Left cardiac atrium (tissue), 4 donors: ENCODE results near the gene SCN1B. TPM values are rescaled to one million over a fixed set of nuclear protein-coding genes. Genes with fewer than 3 reads are reported as not detected.
"Not testable (repeated sequence)": the region's sequence is repeated elsewhere in the genome, so short reads cannot be mapped to it uniquely, and the experiment has no call there.

Experiments
- ATAC-seq, 2 donors: fragments of 200-7000 bp; cut with Tn5 transposase; one replicate each; pipeline ENCODE4 v1.9.1; 2020; ENCODE audit warnings: mild to moderate bottlenecking in 2 of 2, moderate library complexity in 2 of 2
- DNase-seq: peaks from one replicate; pipeline ENCODE4 v3.0.0-alpha.2; 2020
- intact Hi-C, 2 donors: fragments of 100-400 bp; cut with DNase I; formaldehyde crosslinking; loops; one replicate each; pipeline versions ENCODE4 v1.14.1 to v1.15.1; 2022 to 2023
- long read RNA-seq: library from polyadenylated mRNA; unstranded; transcript quantifications from one replicate; pipeline ENCODE4 v2.0.0, GENCODE V29; 2021
- total RNA-seq, 2 donors: library from RNA; stranded (reverse); fragmentation: NEBNext Ultra II Directional; extraction: Animal tissue kit (Norgen Biotek cat#: 25700); gene quantifications; one replicate each; pipeline ENCODE4 v1.2.1, GENCODE V29; 2021
- donor health status: DM: no; HTN: yes; CAD: no.
- donor health status: DM: no; HTN: yes; CAD: no; lungs with severe emphysema.
- donor health status: DM: yes; HTN: yes; CAD: no.
- donor health status: Dilated cardiomyopathy.

Gene SCN1B
- 100 to 1,000 TPM in 1 of 2 donors, 10 to 100 TPM in 1; 73.6 to 163 TPM for total RNA-seq
- long read RNA-seq, full-length matches to known transcripts = 35 of 40 reads
- long read RNA-seq, partial matches to known transcripts = 1 of 40 reads
- long read RNA-seq, other reads (novel, unspliced or antisense) = 4 of 40 reads

DNA sequence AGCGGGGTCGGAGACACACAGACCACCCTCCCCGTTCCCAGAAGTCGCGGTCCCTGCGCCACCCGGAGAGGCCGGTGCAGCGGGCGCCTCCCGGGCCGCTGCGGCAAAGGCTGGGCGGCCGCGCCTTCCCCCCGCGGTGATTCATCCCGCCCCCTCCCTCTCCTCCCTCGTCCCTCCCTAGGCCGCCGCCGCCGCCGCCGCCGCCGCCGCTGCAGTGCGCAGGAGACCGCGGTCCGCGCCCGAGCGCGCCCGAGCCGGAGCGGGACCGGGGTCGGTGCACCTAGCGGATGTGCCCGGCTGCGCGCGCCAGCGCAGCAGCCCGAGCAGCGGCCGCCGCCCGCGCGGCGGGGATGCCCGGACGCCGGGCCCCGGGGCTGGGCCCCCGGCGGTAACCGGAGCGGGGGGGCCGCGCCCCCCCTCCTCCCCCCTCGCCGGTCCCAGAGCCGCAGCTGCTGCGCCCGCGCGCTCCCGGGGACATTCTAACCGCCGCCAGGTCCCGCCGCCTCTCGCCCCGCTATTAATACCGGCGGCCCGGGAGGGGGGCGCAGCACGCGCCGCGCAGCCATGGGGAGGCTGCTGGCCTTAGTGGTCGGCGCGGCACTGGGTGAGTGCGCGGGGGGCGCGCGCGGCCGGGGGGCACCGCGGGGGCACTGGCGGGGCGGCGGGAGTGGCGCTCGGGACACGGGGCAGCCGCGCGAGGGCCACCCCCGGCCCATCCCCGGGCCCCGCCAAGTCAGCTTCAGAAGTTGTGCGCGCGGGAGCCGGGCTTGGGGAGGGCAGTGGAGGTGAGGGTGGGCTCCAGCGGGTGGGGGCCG lies at the start of gene SCN1B:
SCN1B (plus strand) TSS at position 214 of the 815 bp plus-strand sequence; CDS start at position 565, 351 bp downstream.
- peak; percentile 73 to 81 for ATAC-seq
- intact Hi-C loops = no loop called here

DNA sequence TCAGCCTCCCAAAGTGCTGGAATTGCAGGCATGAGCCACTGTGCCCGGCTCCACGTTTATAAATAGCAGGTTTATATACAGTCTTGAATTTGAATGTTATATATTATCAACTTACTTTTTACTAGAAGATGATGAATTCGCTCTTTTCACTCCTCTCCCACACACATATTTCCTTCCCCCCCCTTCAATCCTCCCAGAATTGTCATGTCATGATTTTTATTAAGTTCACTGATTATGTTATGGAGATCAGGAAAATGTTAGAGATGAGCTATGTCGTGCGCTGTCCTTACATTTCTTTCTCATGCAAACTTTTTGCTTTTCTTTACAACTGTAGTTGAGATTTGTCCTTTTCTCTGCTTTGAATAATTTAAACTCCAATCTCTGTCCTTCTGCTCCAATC lies 48.0 kb upstream of the SCN1B start:
- intact Hi-C loops = no loop called here
- DNase-seq (no peak), ATAC-seq (no peak)

More for the DNA sequence above, at the start of gene SCN1B:
- peak; percentile 81 for DNase-seq

DNA sequence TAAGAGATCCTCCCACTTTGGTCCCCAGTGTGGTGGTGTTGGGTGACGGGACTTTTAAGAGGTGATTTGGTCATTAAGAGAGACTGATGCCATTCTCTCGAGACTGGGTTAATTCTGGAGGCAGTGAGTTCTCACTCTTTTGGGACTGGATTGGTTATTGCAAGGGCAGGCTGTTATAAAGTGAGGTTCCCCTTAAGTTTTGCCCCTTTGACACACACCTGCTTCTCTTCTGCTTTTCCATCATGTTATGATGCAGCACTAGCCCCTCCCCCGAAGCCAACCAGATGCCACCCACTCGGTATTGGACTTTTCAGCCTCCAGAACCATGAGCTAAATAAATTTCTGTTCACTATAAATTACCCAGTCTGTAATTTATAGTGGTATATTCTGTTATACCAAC lies 46.5 kb upstream of the SCN1B start:
- ATAC-seq = no peak
- intact Hi-C loops = no loop called here
- DNase-seq = no peak

DNA sequence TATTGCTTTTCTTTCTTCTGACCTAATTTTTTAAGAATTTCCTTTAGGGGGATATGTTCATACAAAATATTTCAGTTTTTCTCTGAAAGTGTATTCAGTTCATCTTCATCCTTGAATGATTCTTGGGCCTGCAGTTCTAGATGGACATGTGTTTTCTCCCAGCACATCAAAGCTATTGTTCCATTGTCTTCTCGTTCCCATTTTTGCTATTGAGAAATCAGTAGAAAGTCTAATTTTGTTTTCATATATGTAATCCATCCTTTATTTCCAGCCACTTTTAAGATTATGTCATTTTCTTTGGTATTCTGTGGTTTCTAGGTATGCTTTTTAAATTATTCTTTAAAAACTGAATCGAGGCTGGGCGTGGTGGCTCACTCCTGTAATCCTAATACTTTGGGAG lies 46.0 kb upstream of the SCN1B start:
- no peak for ATAC-seq
- intact Hi-C loops = no loop called here
- no peak for DNase-seq

DNA sequence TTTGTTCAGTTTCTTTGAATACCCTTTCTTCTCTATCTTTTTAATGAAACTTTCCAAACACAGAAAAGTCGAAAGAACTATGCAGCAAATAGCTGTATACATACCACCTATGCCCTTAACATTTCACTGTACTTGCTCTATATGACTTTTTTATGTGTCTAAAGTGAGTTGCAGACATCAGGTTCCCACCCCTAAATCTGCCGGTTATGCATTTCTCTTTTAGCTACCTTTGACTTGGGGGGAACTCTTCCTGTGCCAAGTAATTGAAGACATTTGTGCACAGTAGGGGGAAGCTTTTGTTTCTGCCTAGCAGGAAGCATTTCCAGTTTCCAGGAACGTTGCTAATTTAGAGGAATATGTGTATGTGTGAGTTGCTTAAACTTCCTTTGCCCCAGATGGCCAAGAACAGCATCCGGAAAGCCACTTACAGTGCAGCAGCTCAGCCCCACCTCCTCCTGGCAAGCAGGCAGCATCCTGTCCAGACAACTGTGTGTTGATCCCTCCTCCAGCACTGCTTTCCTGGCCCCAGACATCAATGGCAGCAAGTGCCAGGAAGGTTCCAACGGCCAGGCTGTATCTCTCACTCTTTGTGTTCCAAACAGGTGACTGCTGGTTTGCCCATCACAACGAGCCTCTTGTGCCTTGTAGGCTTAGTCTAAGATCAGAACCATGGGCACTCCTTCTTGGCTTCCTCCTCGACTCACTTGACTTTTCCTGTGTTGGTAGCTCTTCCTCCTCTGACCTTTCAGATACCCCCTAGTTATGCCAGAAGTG lies 44.8 kb upstream of the SCN1B start:
- DNase-seq (peak; percentile 87), ATAC-seq (peak; percentile 96 to 99)
- intact Hi-C loops = no loop called here

DNA sequence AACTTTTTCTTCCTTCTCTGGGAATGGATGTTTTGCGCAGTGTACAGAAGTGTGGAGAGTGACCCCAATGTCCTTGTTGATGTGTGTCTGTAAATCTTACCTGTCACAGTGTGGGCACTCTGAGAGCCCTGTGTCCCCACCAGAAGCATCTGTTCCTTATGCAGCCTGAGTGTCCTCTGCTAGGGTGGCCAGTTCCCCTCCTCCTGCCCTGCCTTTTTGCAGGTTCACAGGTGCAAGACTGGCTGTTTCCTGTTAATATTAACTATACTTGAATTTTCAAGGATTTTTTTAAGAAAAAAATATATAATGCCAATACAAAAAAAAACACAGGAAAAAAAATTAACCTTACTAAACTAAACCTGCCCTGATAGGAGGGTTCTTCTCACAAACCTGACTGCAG lies 42.2 kb upstream of the SCN1B start:
- intact Hi-C loops = no loop called here
- ATAC-seq (no peak), DNase-seq (no peak)

DNA sequence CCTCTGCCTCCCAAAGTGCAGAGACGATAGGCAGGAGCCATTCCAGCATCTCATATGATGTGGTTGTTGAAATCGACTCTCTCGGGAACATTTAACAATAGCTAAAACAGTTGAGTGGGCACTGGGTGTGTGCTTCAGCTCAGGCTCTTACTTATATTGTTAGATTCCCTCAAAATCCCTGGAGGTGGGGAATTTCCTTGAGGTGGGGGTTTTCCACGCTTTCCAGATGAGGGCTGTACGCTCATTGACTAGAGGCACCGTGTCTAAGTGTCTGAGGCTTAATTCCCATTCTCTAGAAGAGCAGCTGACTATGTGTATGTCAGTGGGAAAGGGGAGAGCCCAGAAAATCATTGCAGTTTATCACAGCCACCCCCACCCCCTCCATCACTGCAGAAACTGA lies 41.0 kb upstream of the SCN1B start:
- ATAC-seq (no peak), DNase-seq (no peak)
- intact Hi-C loops = no loop called here

DNA sequence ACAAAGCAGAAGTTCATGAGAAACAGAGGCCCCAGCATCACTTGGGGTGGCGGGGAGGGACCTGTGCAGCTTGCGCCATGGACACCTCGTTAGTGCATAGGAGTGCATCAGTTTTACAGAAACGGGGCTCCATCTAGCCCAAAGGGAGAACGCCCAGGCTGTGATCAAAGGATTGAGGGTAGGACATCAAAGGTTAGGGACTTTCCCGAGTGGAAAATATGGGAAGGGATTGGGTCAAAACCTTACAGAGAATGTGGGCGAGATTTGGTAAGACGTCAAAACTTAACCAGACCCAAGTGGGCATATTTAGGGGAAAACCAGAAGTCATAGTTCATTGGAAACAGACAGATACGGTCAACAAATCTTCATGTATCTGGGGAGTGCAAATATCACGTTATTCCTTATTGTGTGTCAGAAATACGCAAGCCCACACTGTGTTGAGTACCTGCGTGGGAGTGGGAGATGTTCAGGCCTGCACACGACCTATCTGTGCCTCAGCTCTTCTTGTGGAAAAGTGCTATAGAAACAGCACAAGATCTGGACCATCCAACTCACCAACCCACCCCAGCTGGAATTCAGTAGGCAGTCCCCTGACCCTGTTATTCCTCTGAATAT lies 39.6 kb upstream of the SCN1B start:
- ATAC-seq (no peak), DNase-seq (no peak)
- intact Hi-C loops = no loop called here

DNA sequence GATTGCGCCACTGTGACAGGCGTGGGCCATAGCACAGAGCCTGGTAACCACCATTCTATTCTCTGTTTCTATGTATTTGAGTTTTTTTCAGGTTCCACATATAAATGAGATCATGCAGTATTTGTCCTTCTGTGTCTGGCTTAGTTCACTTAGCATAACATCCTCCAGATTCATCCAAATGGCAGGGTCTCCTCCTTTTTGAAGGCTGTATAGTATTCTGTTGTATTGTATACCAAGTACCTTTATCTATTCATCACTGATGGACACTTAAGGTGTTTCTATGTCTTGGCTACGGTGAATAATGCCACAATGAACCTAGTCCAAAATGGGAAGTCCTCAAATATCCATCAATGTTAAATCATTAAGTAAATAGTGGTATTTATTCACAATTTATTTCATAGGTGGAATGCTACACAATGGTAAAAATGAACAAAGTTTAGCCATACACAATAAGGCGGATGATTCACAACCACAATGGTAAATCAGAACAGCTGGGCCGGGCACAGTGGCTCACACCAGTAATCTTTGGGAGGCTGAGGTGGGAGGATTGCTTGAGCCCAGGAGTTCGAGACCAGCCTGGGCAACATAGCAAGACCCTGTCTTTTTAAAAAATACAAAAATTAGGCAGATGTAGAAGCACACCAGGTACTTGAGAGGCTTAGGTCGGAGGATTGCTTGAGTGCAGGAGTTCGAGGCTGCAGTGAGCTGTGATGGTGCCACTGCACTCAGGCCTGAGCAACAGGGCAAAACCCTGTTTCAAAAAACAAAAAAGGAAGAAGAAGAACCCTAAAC lies 38.5 kb upstream of the SCN1B start:
- no peak for DNase-seq
- ATAC-seq = no peak
- intact Hi-C loops = no loop called here

DNA sequence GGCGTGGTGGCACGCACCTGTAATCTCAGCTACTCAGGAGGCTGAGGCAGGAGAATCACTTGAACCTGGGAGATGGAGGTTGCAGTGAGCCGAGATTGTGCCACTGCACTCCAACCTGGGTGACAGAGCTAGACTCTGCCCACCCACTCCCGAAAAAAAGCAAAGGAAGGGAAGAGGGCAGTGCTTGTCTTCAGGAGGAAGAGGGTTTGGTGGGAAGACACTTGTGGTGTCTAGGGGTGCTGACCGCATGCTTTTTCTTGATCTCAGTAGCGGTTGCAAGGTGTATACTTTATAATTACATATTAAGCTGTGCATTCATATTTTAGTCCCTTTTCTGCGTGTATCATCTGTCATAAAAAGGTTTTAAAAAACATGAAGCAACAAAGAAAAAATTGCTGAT lies 37.7 kb upstream of the SCN1B start:
- intact Hi-C loops, DNase-seq, ATAC-seq: not testable (repeated sequence)

DNA sequence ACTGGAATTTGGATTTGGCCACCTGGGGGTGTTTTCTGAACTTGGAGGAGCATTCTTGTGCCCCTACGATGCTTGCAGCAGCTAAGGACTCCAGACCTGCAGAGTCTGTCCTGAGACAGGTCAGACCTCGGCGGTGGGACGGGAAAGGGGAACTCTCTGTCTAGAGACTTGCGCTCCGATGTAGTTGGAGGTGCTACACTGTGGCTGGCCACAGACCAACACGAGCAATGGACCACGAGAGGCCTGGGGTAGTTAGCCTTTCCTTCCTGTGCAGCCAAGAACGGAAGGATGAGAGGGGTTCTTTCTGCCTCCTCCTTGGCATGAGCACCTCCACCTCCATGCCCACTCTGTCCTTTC lies 36.0 kb upstream of the SCN1B start:
- intact Hi-C loops = no loop called here
- DNase-seq (no peak), ATAC-seq (no peak)

DNA sequence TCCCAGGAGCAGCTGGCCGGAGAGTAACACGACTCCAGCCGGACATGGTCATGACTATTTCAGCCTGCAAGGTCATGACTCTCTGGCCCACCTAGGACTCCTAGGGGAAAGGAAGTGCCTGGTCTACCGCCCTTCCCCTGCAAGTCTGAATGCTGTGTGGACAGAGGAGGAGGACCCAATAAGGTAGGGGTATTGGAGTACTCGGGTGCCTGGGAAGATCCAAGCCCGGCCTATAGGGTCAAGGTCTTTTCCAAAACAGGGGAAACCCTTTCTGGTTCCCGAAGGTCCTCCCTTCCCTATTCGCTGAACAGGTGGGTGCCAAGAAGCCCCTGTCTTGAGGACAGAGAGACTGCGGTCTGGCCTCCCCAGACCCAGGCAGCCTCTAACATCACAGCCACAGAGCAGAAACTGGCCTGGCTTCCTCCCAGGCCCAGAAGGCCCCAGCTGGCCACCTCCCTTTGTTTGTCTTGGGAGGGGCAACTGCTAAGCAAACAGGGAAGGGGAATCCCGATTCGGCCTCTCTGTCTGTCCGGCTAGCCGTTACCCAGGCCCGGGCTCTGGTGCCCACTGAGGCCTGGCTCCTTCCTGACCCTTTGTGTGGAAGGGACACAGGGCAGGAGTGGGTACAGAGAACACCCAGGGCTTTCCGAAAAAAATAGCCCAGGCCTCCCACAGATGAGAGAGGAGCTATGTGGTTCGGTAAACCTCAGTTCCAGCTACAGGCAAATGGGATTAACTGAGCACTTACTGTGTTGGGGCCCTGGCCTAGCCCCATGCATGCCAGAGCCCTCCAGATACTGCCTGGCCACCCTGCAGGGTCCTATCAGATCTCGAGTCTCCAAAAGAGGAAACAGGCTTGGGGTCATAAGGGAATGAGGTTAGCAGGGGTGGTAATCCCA lies 35.4 kb upstream of the SCN1B start:
- intact Hi-C loops = no loop called here
- ATAC-seq (peak; percentile 31 to 35), DNase-seq (peak; percentile 73)

DNA sequence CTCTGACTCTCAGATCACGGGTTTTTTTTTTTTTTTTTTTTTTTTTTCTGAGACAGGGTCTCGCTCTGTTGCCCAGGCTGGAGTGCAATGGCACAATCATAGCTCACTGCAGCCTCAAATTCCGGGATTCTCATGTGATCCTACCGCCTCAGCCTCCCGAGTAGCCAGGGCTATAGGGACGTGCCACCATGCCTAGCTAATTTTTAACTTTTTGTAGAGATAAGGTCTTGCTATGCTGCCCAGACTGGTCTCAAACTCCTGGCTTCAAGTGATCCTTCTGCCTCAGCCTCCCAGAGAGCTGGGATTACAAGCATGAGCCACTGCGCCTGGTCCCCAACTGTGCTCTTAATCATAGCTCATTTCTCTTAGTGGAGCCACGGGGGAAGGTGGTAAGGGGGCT lies 34.7 kb upstream of the SCN1B start:
- intact Hi-C loops = no loop called here
- no peak for ATAC-seq
- no peak for DNase-seq

DNA sequence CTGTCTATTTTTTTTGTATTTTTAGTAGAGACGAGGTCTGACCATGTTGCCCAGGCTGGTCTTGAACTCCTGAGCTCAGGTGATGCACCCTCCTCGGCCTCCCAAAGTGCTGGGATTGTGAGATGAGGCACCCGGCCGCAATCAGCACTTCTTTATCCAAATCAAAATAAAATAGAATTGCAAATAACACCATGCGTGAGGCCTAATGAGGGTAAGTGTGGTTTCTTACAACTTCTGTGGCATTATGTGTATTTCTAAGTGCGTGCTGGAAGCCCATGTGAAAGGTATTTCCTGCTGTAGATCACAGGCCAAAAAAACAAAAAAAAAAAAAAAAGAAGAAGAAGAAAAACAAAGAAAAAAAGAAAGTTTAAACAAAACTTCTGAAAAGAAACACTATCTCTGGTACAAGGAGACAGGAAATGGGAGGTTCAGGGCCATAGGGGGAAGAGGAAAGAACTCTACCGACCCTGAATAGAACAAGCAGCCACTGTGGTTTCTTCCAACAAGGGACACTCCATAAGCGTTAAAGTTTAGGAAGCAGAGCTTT lies 33.1 kb upstream of the SCN1B start:
- no peak for DNase-seq
- intact Hi-C loops = no loop called here
- no peak for ATAC-seq

DNA sequence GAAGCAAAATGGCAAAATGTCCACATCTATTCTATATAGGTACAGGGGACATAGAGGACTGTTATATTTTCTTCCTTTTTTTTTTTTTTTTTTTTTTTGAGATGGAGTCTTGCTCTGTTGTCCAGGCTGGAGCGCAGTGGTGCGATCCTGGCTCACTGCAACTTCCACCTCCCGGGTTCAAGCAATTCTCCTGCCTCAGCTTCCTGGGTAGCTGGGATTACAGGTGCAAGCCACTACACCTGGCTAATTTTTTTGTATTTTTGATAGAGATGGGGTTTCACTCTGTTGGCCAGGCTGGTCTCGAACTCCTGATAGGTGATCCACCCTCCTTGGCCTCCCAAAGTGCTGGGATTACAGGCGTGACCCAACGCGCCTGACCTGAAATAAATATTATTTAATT lies 32.0 kb upstream of the SCN1B start:
- ATAC-seq, intact Hi-C loops, DNase-seq: not testable (repeated sequence)

DNA sequence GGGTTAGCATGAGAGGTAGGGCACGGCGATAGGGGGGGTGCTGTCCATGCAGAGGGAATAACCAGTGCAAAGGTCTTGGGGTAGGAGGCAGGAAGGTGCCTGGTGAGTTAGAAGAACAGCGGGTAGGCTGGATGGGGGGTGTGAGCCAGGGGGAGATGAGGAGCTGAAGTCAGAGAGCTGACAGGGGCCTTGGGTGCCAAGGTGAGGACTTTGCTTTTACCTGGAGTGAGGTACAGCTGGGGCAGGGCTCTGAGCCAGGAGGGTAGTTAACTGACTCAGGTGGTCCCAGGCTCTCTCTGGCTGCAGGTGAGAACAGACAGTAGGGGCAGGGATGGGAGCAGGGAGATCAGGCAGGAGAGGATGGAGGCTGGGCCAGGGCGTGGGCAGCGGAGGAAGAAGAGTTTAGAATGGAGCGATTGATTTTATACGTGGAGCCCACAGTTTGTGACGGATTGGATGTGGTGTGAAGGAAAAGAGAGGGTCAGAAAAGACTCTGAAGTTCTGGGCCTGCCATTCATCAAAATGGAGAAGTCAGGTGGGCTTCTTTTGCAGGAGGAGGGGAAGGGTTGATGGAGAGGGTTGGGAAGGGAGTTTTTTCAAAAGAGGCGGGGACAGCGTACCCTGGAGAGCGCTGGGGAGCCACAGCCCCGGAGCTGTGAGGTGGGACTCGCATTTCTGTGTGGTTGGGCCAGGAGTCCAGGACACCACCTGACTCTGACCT lies 31.3 kb upstream of the SCN1B start:
- DNase-seq = no peak
- intact Hi-C loops = no loop called here
- ATAC-seq = peak in 1 of 2 donors; percentile 36
